ENCODE measurements around the gene SNF8. TPM values are rescaled to one million over a fixed set of nuclear protein-coding genes. Genes with fewer than 3 reads are reported as not detected.

SNF8 gene
- total and polyA plus RNA-seq, 5 experiments from 2014 or later: 57.1 to 110 (median 104) TPM

GRCh38 chr17:48927978-48928745, 16.5 kb downstream of the SNF8 start:
- no peaks in the 10 kb centered on the region for H3K9me3 Mint-ChIP-seq
- peaks cover 5 to 95% (median 9%) of the 10 kb centered on the region in 3 donors for H3K36me3 Mint-ChIP-seq
- no peaks in the 10 kb centered on the region for H3K27me3 Mint-ChIP-seq
- ATAC-seq (no peak), DNase-seq (no peak)
- H3K4me1 Mint-ChIP-seq: peaks cover 1 to 14% (median 5%) of the 10 kb centered on the region in 4 donors
- peak overlapping the region in 6 of 10 donors; percentile 39 to 78 (median 75) for H3K27ac Mint-ChIP-seq
- H3K4me3 Mint-ChIP-seq: no peak overlapping the region
- POLR2A ChIA-PET: interaction anchor here (0.9 kb wide), 1 partner anchor 16 kb away, joined by 4 read pairs; the partner anchor contains the start of gene SNF8

- H3K4me1 Mint-ChIP-seq: peaks cover 1 to 18% (median 7%) of the 10 kb centered on the region in 4 donors
- no peak for ATAC-seq
- peak overlapping the region in 8 of 10 donors; percentile 10 to 64 (median 47) for H3K27ac Mint-ChIP-seq
- no peaks in the 10 kb centered on the region for H3K27me3 Mint-ChIP-seq
- POLR2A ChIA-PET: interaction anchor here (0.7 kb wide), 1 partner anchor 18 kb away, joined by 3 read pairs; no protein-coding TSS in a partner anchor
- H3K4me3 Mint-ChIP-seq: no peak overlapping the region
- DNase-seq: no peak
- H3K9me3 Mint-ChIP-seq: no peaks in the 10 kb centered on the region
- peaks cover 7 to 94% (median 9%) of the 10 kb centered on the region in 3 donors for H3K36me3 Mint-ChIP-seq
These were observed 18.7 kb downstream of the SNF8 start for GRCh38 chr17:48925991-48926342.

- H3K27me3 Mint-ChIP-seq: no peaks in the 10 kb centered on the region
- DNase-seq (no peak), ATAC-seq (no peak)
- peaks cover 1 to 20% (median 7%) of the 10 kb centered on the region in 4 donors for H3K4me1 Mint-ChIP-seq
- no peaks in the 10 kb centered on the region for H3K9me3 Mint-ChIP-seq
- H3K4me3 Mint-ChIP-seq: no peak overlapping the region
- peaks cover 8 to 92% (median 9%) of the 10 kb centered on the region in 3 donors for H3K36me3 Mint-ChIP-seq
- POLR2A ChIA-PET: interaction anchor here (0.5 to 0.7 kb wide), 2 partner anchors 18 to 37 kb away, joined by 3 to 6 read pairs; no protein-coding TSS in a partner anchor
- H3K27ac Mint-ChIP-seq: peak overlapping the region in 8 of 10 donors; percentile 10 to 91 (median 56)
These were observed 19.2 kb downstream of the SNF8 start for GRCh38 chr17:48925251-48925990.

- Mint-ChIP-seq H3K36me3 (peaks cover 0 to 92% (median 5%) of the 10 kb centered on the region in 3 donors), H3K27ac (peak overlapping the region; percentile 0 to 87 (median 62)), H3K27me3 (no peaks in the 10 kb centered on the region), H3K4me1 (peaks cover 16 to 49% (median 46%) of the 10 kb centered on the region in 4 donors), H3K9me3 (no peaks in the 10 kb centered on the region), H3K4me3 (peak overlapping the region in 3 of 10 donors; percentile 0 to 52 (median 36))
- ATAC-seq (peak in 1 of 2 donors; percentile 47), DNase-seq (no peak)
- POLR2A ChIA-PET: interaction anchor here (0.7 kb wide), 2 partner anchors 29 to 103 kb away, joined by 3 to 4 read pairs; partner anchors contain the start of gene SNF8
These were observed 29.0 kb downstream of the SNF8 start for GRCh38 chr17:48915459-48916282.

- H3K9me3 Mint-ChIP-seq: no peaks in the 10 kb centered on the region
- H3K27me3 Mint-ChIP-seq: no peaks in the 10 kb centered on the region
- peaks cover 0 to 74% (median 7%) of the 10 kb centered on the region in 3 donors for H3K36me3 Mint-ChIP-seq
- no peak overlapping the region for H3K4me3 Mint-ChIP-seq
- H3K27ac Mint-ChIP-seq: peak overlapping the region in 5 of 10 donors; percentile 2 to 87 (median 30)
- ATAC-seq (no peak), DNase-seq (no peak)
- peaks cover 34 to 74% (median 71%) of the 10 kb centered on the region in 4 donors for H3K4me1 Mint-ChIP-seq
- POLR2A ChIA-PET: no interaction called here
These were observed 32.2 kb downstream of the SNF8 start for GRCh38 chr17:48912476-48912875.

- POLR2A ChIA-PET: interaction anchor here (3.4 kb wide), 1 partner anchor 17 kb away, joined by 75 read pairs; the partner anchor contains the start of gene ATP5MC1
- H3K4me1 Mint-ChIP-seq: peaks cover 34 to 69% (median 66%) of the 10 kb centered on the region in 4 donors
- H3K27ac Mint-ChIP-seq: peak overlapping the region; percentile 16 to 98 (median 90)
- peaks cover 0 to 54% (median 4%) of the 10 kb centered on the region in 3 donors for H3K36me3 Mint-ChIP-seq
- no peak for DNase-seq
- ATAC-seq: no peak
- H3K27me3 Mint-ChIP-seq: no peaks in the 10 kb centered on the region
- H3K9me3 Mint-ChIP-seq: no peaks in the 10 kb centered on the region
- H3K4me3 Mint-ChIP-seq: peak overlapping the region; percentile 59 to 94 (median 90)
These were observed 34.3 kb downstream of the SNF8 start for GRCh38 chr17:48910370-48910769.

GRCh38 chr17:48909783-48910182, 34.9 kb downstream of the SNF8 start:
- peak overlapping the region; percentile 87 to 98 (median 92) for H3K27ac Mint-ChIP-seq
- DNase-seq (no peak), ATAC-seq (no peak)
- no peaks in the 10 kb centered on the region for H3K27me3 Mint-ChIP-seq
- H3K4me1 Mint-ChIP-seq: peaks cover 34 to 67% (median 61%) of the 10 kb centered on the region in 4 donors
- peaks cover 0 to 49% (median 4%) of the 10 kb centered on the region in 3 donors for H3K36me3 Mint-ChIP-seq
- H3K9me3 Mint-ChIP-seq: no peaks in the 10 kb centered on the region
- peak overlapping the region; percentile 82 to 94 (median 91) for H3K4me3 Mint-ChIP-seq
- POLR2A ChIA-PET: interaction anchor here (1.2 to 3.4 kb wide), 5 partner anchors 9 to 35 kb away, joined by 5 to 75 read pairs (median 5); partner anchors contain the start of genes ATP5MC1 and SNF8

GRCh38 chr17:48908853-48909394, 35.7 kb downstream of the SNF8 start:
- Mint-ChIP-seq H3K4me1 (peaks cover 29 to 59% (median 54%) of the 10 kb centered on the region in 4 donors), H3K27me3 (no peaks in the 10 kb centered on the region), H3K36me3 (peaks cover 0 to 41% (median 4%) of the 10 kb centered on the region in 3 donors), H3K9me3 (no peaks in the 10 kb centered on the region), H3K27ac (peak overlapping the region; percentile 87 to 98 (median 92)), H3K4me3 (peak overlapping the region; percentile 82 to 94 (median 91))
- DNase-seq (peak; percentile 67 to 94 (median 78)), ATAC-seq (peak; percentile 41 to 51)
- POLR2A ChIA-PET: interaction anchor here (0.7 to 3.4 kb wide), 9 partner anchors 10 to 102 kb away, joined by 3 to 75 read pairs (median 5); partner anchors contain the start of genes ATP5MC1, SNF8 and TTLL6

- ATAC-seq: peak; percentile 85 to 89
- peaks cover 29 to 52% (median 48%) of the 10 kb centered on the region in 4 donors for H3K4me1 Mint-ChIP-seq
- peaks cover 0 to 34% (median 3%) of the 10 kb centered on the region in 3 donors for H3K36me3 Mint-ChIP-seq
These were observed 36.4 kb downstream of the SNF8 start, which contains the start of gene UBE2Z for GRCh38 chr17:48908047-48908843. Gene UBE2Z (plus strand): TSS chr17:48908407. CDS start chr17:48908504, 97 bp downstream.

GRCh38 chr17:48907713-48908046, 37.0 kb downstream of the SNF8 start:
- POLR2A ChIA-PET: interaction anchor here (0.6 to 3.4 kb wide), 11 partner anchors 9 to 1280 kb away, joined by 3 to 75 read pairs (median 4); partner anchors contain the start of genes ATP5MC1 and SNF8
- peak; percentile 18 to 27 for ATAC-seq
- no peak for DNase-seq
- Mint-ChIP-seq H3K4me3 (peak overlapping the region; percentile 82 to 98 (median 94)), H3K27ac (peak overlapping the region; percentile 97 to 99 (median 98)), H3K36me3 (peaks cover 0 to 28% (median 1%) of the 10 kb centered on the region in 3 donors), H3K27me3 (no peaks in the 10 kb centered on the region), H3K4me1 (peaks cover 27 to 49% (median 43%) of the 10 kb centered on the region in 4 donors), H3K9me3 (no peaks in the 10 kb centered on the region)

More at GRCh38 chr17:48908047-48908843, 36.4 kb downstream of the SNF8 start, which contains the start of gene UBE2Z:
- POLR2A ChIA-PET: interaction anchor here (0.6 to 3.4 kb wide), 16 partner anchors 10 to 1280 kb away, joined by 3 to 75 read pairs (median 4); partner anchors contain the start of genes ATP5MC1, SNF8 and TTLL6
- no peaks in the 10 kb centered on the region for H3K9me3 Mint-ChIP-seq
- DNase-seq: peak; percentile 71 to 93 (median 83)
- no peaks in the 10 kb centered on the region for H3K27me3 Mint-ChIP-seq
- peak within 1 kb of the TSS; percentile 82 to 98 (median 94) for H3K4me3 Mint-ChIP-seq
- H3K27ac Mint-ChIP-seq: peak within 1 kb of the TSS; percentile 97 to 99 (median 98)
